ENCODE results near the gene PRKG1. TPM values are rescaled to one million over a fixed set of nuclear protein-coding genes. Genes with fewer than 3 reads are reported as not detected.

Gene PRKG1
- total RNA-seq, 1 experiment from 2014 or later = 10.4 TPM

GRCh38 chr10:51260376-51260775, 186.1 kb downstream of the PRKG1 start:
- Mint-ChIP-seq H3K4me3 (no peak overlapping the region), H3K27me3 (ENCODE audit: low read depth) (no peaks in the 10 kb centered on the region; the same call in 1 of the 2 replicates), H3K36me3 (ENCODE audit: insufficient read depth in 1 of 3, low read depth in 3 of 3) (no peaks in the 10 kb centered on the region), H3K27ac (no peak overlapping the region), H3K4me1 (peaks cover 42 to 45% of the 10 kb centered on the region in 2 experiments), H3K9me3 (no peaks in the 10 kb centered on the region)
- no peak overlapping the region for H4K5ac ChIP-seq (ENCODE audit: insufficient read length, low read depth, low read length)
- no peak overlapping the region for H3K27ac ChIP-seq (ENCODE audit: insufficient read length, low read depth, low read length)
- H2BK15ac ChIP-seq (ENCODE audit: low read depth, low read length) = no peak overlapping the region
- WGBS (ENCODE audit: extremely low coverage, insufficient read length, low lambda C conversion rate) = no CpG with 5 or more reads among the region's 2 CpGs
- no peak overlapping the region for H3K18ac ChIP-seq (ENCODE audit: insufficient read length, low read depth, low read length)
- H3T11ph ChIP-seq (ENCODE audit: low read length) = no peak overlapping the region
- H2BK120ac ChIP-seq (ENCODE audit: low read depth, low read length, poor library complexity, severe bottlenecking) = no peak overlapping the region
- H3K56ac ChIP-seq (ENCODE audit: insufficient read length, low read depth, low read length) = no peak overlapping the region
- H3K9ac ChIP-seq (ENCODE audit: extremely low read depth, insufficient read length, low read length) = no peak overlapping the region
- no peaks in the 10 kb centered on the region for H4K20me1 ChIP-seq (ENCODE audit: control insufficient read depth, insufficient read depth, insufficient read length)
- TF ChIP-seq CTCF (conservative IDR thresholded peaks at IDR 0.05) = no peak
- H3K79me1 ChIP-seq (ENCODE audit: insufficient read depth, low read depth, low read length, poor library complexity, severe bottlenecking) = no peaks in the 10 kb centered on the region
- H2BK12ac ChIP-seq (ENCODE audit: insufficient read length, low read depth, low read length) = no peak overlapping the region
- no peak overlapping the region for H2AK5ac ChIP-seq (ENCODE audit: insufficient read length, low read length)
- H2BK5ac ChIP-seq (ENCODE audit: insufficient read length, low read length) = no peak overlapping the region
- H3K4ac ChIP-seq (ENCODE audit: low read depth, low read length) = no peak overlapping the region
- H3K27me3 ChIP-seq (ENCODE audit: insufficient read depth, low read length) = no peaks in the 10 kb centered on the region
- H3K9me3 ChIP-seq (ENCODE audit: control insufficient read depth, low read depth, low read length) = no peaks in the 10 kb centered on the region
- H4K8ac ChIP-seq (replicated peaks; ENCODE audit: insufficient read length, low read depth, low read length) = no peak overlapping the region
- H2BK20ac ChIP-seq (ENCODE audit: low read depth, low read length, poor library complexity, severe bottlenecking) = no peak overlapping the region
- no peak overlapping the region for H2AFZ ChIP-seq (ENCODE audit: low read length)
- no peak overlapping the region for H3K14ac ChIP-seq (ENCODE audit: insufficient read depth, low read length)
- no peak overlapping the region for H3K4me2 ChIP-seq (ENCODE audit: insufficient read depth, insufficient read length, low read length)
- no peak for DNase-seq
- H3K4me1 ChIP-seq (ENCODE audit: insufficient read depth, low read length) = peaks cover 7% of the 10 kb centered on the region
- H4K91ac ChIP-seq (ENCODE audit: insufficient read length, low read depth, low read length) = no peak overlapping the region
- no peaks in the 10 kb centered on the region for H3K79me2 ChIP-seq (ENCODE audit: insufficient read depth, low read length)
- no peaks in the 10 kb centered on the region for H3K23me2 ChIP-seq (ENCODE audit: insufficient read length, low read depth, low read length, poor library complexity, severe bottlenecking)
- H3K23ac ChIP-seq (ENCODE audit: insufficient read length, low read depth, low read length) = no peak overlapping the region

Data from H9 (cell line).